ENCODE results near the gene ROR1.

GRCh38 chr1:63890468-63890867 lies 116.7 kb downstream of the ROR1 start:
- TF ChIP-seq EZH2 (IDR thresholded peaks at IDR 0.05), result no peak
- TF ChIP-seq POLR2AphosphoS5 (IDR thresholded peaks at IDR 0.05; ENCODE audit: borderline replicate concordance, low read depth, low read length), result no peak

Measured in SK-N-MC (cell line).